GM12878 (cell line): ENCODE data around the gene ADISSP. TPM values are rescaled to one million over a fixed set of nuclear protein-coding genes. Genes with fewer than 3 reads are reported as not detected.

Source experiments
- ATAC-seq: fragments of 200-7000 bp; cut with Tn5 transposase; 3 replicates; pipeline ENCODE4 v1.9.1; 2020; ENCODE audit warnings: mild to moderate bottlenecking, moderate library complexity
- BruUV-seq: library from RNA; stranded (reverse); fragments of 400-500 nt; replicated peaks from 2 replicates; lab custom pipeline; 2021; lab: Mats Ljungman, UMichigan
- CTCF ChIA-PET: fragments of 300-600 bp; sonication (Branson Sonifier 250); formaldehyde crosslinking; extraction: SDS; loops from one replicate; lab custom pipeline; 2021; ENCODE audit warnings: inconsistent platforms; lab: Yijun Ruan, JAX
- POLR2A ChIA-PET: fragments of 350-600 bp; formaldehyde crosslinking; extraction: SDS; loops from one replicate; lab custom pipeline; 2021; ENCODE audit warnings: inconsistent platforms; lab: Charles Lee
- RAD21 ChIA-PET: fragments of 300-600 bp; sonication (Branson Sonifier 250); formaldehyde crosslinking; loops from one replicate; lab custom pipeline; 2023; ENCODE audit warnings: antibody characterized with exemption; ENCODE audit not compliant: unreplicated experiment; lab: Charles Lee
- SMC1A ChIA-PET: fragments of 300-600 bp; sonication (Branson Sonifier 250); formaldehyde crosslinking; loops from one replicate; lab custom pipeline; 2023; ENCODE audit not compliant: unreplicated experiment, uncharacterized antibody; lab: Charles Lee
- DNase-seq: peaks from one replicate; pipeline ENCODE4 v3.0.0-alpha.2; 2011; ENCODE audit warnings: low read depth, low spot score
- FAIRE-seq: peaks from 3 replicates; lab custom pipeline; 2011; peaks lifted over from hg19 to GRCh38; lab: Jason Lieb, UNC
- H2AFZ ChIP-seq: 2 replicates; pipeline ENCODE4 v1.6.0; 2011; ENCODE audit warnings: low read depth, low read length, control low read depth; ENCODE audit not compliant: control insufficient read depth
- H3K27ac ChIP-seq: 2 replicates; pipeline ENCODE4 v1.5.1; 2011; ENCODE audit warnings: control low read depth; ENCODE audit not compliant: control insufficient read depth, insufficient read depth
- H3K27me3 ChIP-seq, 2 experiments: replicated peaks in 1 of 2; 2 replicates each; pipeline versions ENCODE4 v1.6.0 to v1.6.1; 2011; ENCODE audit warnings: low read length in 1 of 2; ENCODE audit not compliant: control insufficient read depth in 2 of 2, insufficient read depth in 2 of 2
- H3K36me3 ChIP-seq, 2 experiments: 2 replicates each; pipeline ENCODE4 v1.5.1; 2011; ENCODE audit warnings: low read length in 1 of 2; ENCODE audit not compliant: control insufficient read depth in 2 of 2, insufficient read depth in 2 of 2
- H3K4me1 ChIP-seq: 2 replicates; pipeline ENCODE4 v1.6.1; 2011; ENCODE audit warnings: mild to moderate bottlenecking, low read length, moderate library complexity, mixed read lengths; ENCODE audit not compliant: control insufficient read depth, insufficient read depth
- H3K4me2 ChIP-seq: 2 replicates; pipeline ENCODE4 v1.6.0; 2011; ENCODE audit warnings: control low read depth; ENCODE audit not compliant: control insufficient read depth, insufficient read depth
- H3K4me3 ChIP-seq: fragments of 200-600 bp; sonication (generic); 2 replicates; pipeline ENCODE4 v1.5.1; 2016
- H3K79me2 ChIP-seq: 2 replicates; pipeline ENCODE4 v1.6.0; 2011; ENCODE audit warnings: low read length; ENCODE audit not compliant: control insufficient read depth, insufficient read depth
- H3K9ac ChIP-seq: 2 replicates; pipeline ENCODE4 v1.8.0; 2011; ENCODE audit warnings: low read length, control low read depth, mixed read lengths; ENCODE audit not compliant: control insufficient read depth, insufficient read depth
- H3K9me3 ChIP-seq: replicated peaks from 3 replicates; pipeline ENCODE4 v1.5.1; 2011; ENCODE audit warnings: mild to moderate bottlenecking, low read length; ENCODE audit not compliant: control insufficient read depth, insufficient read depth
- H4K20me1 ChIP-seq: 2 replicates; pipeline ENCODE4 v1.6.0; 2011; ENCODE audit not compliant: control insufficient read depth, insufficient read depth
- BCL11A ChIP-seq: IDR thresholded peaks from 2 replicates; pipeline ENCODE4 v1.6.1; 2011; ENCODE audit warnings: low read depth, low read length
- CEBPB ChIP-seq, 2 experiments: fragments of 150-350 bp in 1 of 2; IDR thresholded peaks; 2 replicates each; pipeline ENCODE4 v1.6.1; 2012 to 2014; ENCODE audit warnings: low read depth in 2 of 2, low read length in 2 of 2, borderline replicate concordance in 1 of 2, inconsistent platforms in 1 of 2
- DPF2 ChIP-seq: fragments of 450-650 bp; IDR thresholded peaks from 2 replicates; pipeline ENCODE4 v1.6.1; 2017; ENCODE audit warnings: mild to moderate bottlenecking
- EP300 ChIP-seq, 2 experiments: fragments of 150-350 bp in 1 of 2; IDR thresholded peaks; 2 replicates each; pipeline ENCODE4 v1.6.1; 2011 to 2012; ENCODE audit warnings: low read depth in 2 of 2, low read length in 2 of 2, borderline replicate concordance in 1 of 2, improper control_type of control experiment in 1 of 2, inconsistent platforms in 1 of 2; ENCODE audit not compliant: control insufficient read depth in 1 of 2
- GABPA ChIP-seq: IDR thresholded peaks from 2 replicates; pipeline ENCODE4 v1.6.1; 2014; ENCODE audit warnings: antibody characterized with exemption, low read depth, mild to moderate bottlenecking, inconsistent platforms
- MLLT1 ChIP-seq: fragments of 450-650 bp; IDR thresholded peaks from 2 replicates; pipeline ENCODE4 v1.6.1; 2016; ENCODE audit warnings: mild to moderate bottlenecking
- NBN ChIP-seq: fragments of 450-650 bp; IDR thresholded peaks from 2 replicates; pipeline ENCODE4 v1.6.1; 2016
- NR2C2 ChIP-seq: IDR thresholded peaks from 2 replicates; pipeline ENCODE4 v1.6.1; 2011; ENCODE audit warnings: borderline replicate concordance, low read depth; ENCODE audit not compliant: control insufficient read depth, insufficient read length
- PAX5 ChIP-seq: IDR thresholded peaks from 2 replicates; pipeline ENCODE4 v1.6.1; 2011; ENCODE audit warnings: low read depth, low read length, borderline replicate concordance
- RCOR1 ChIP-seq: conservative IDR thresholded peaks from 2 replicates; pipeline ENCODE4 v1.6.1; 2012; ENCODE audit warnings: low read depth, low read length, improper control_type of control experiment
- RELA ChIP-seq: fragments of 450-650 bp; IDR thresholded peaks from 2 replicates; pipeline ENCODE4 v1.8.0; 2014; ENCODE audit warnings: borderline replicate concordance; ENCODE audit not compliant: partially characterized antibody
- ZZZ3 ChIP-seq: IDR thresholded peaks from 2 replicates; pipeline ENCODE4 v1.6.1; 2011; ENCODE audit warnings: low read depth; ENCODE audit not compliant: control insufficient read depth, insufficient read length
- whole genome bisulfite sequencing: methylation state at CpG from one replicate; pipeline ENCODE4 v1.1.6; 2016; ENCODE audit warnings: low lambda C conversion rate; ENCODE audit not compliant: insufficient replicate concordance, insufficient coverage; ENCODE audit errors: missing lambda C conversion rate; 5-methylcytosine and 5-hydroxymethylcytosine counted together
- in situ Hi-C: fragments of 300-500 bp; cut with MboI; formaldehyde crosslinking; loops from 9 replicates; pipeline ENCODE4 v1.14.3; 2018; ENCODE audit warnings: mixed read lengths
- intact Hi-C: fragments of 100-400 bp; cut with micrococcal nuclease; formaldehyde crosslinking; loops from one replicate; pipeline ENCODE4 v1.14.2; 2022; ENCODE audit not compliant: unreplicated experiment
- polyA plus RNA-seq, 11 experiments: library from polyadenylated mRNA; depleted of rRNA in 4 of 11; unstranded in 6 of 11; stranded (reverse) in 5 of 11; fragments of >200 nt; fragmentation: Nextera tagmentation in 4 of 11; fragmentation: Illumina TruSeq in 1 of 11; extraction: Ambion mirVana in 4 of 11; extraction: Trizol in 1 of 11; gene quantifications; 1 replicate in 1 of 11; 2 replicates in 10 of 11; pipeline versions ENCODE4 v1.2.1 to v1.2.3, GENCODE V29; 2011 to 2016; ENCODE audit warnings: inconsistent platforms in 2 of 11, missing spikeins in 2 of 11, low read depth in 1 of 11
- total RNA-seq, 4 experiments: library from RNA; depleted of rRNA in 3 of 4; stranded (reverse); fragments of >200 nt in 3 of 4; fragmentation: Illumina TruSeq in 1 of 4; extraction: Trizol in 1 of 4; gene quantifications; 2 replicates each; pipeline versions ENCODE4 v1.2.1 to v1.2.3, GENCODE V29; 2013 to 2021

Gene ADISSP
- total and polyA plus RNA-seq, 10 of the 15 experiments (the other 5 are each of a cell fraction or from before 2014, with no cell fraction given), result 0.80 to 96.3 (median 38.6) TPM

- no peak overlapping the region for H3K4me2 ChIP-seq
- no peaks in the 10 kb centered on the region for H3K79me2 ChIP-seq
- H3K9me3 ChIP-seq, result no peaks in the 10 kb centered on the region
- in situ Hi-C loops, result no loop called here
- peaks cover 23 to 28% of the 10 kb centered on the region in 2 experiments for H3K36me3 ChIP-seq
- no peak overlapping the region for H2AFZ ChIP-seq
- CTCF ChIA-PET, result interaction anchor here (1.3 kb wide), 1 partner anchor 18 kb away, joined by 4 read pairs; no protein-coding TSS in a partner anchor
- WGBS, result 94% methylated on average over 11 of the region's 11 CpGs
- TF ChIP-seq DPF2 (no peak), CEBPB (IDR thresholded peaks at IDR 0.05; ENCODE audit: borderline replicate concordance in 1 of 2, low read depth in 2 of 2, low read length in 2 of 2) (no peak), NBN (no peak), NR2C2 (no peak), RELA (no peak), RCOR1 (no peak), MLLT1 (no peak), EP300 (IDR thresholded peaks at IDR 0.05; ENCODE audit: borderline replicate concordance in 1 of 2, control insufficient read depth in 1 of 2, low read depth in 2 of 2, low read length in 2 of 2) (no peak), GABPA (no peak), BCL11A (no peak), PAX5 (no peak), ZZZ3 (no peak)
- TF ChIP-seq, all 136 proteins: peak for 0
- ChIA-PET RAD21 (interaction anchor here (1.4 kb wide), 1 partner anchor 16 kb away, joined by 3 read pairs; the partner anchor contains the start of gene AP5S1), POLR2A (no interaction called here), SMC1A (interaction anchor here (1.5 kb wide), 1 partner anchor 14 kb away, joined by 4 read pairs; no protein-coding TSS in a partner anchor)
- Histone ChIP-seq H3K4me1 (peaks cover 17% of the 10 kb centered on the region), H3K9ac (no peak overlapping the region), H4K20me1 (no peaks in the 10 kb centered on the region), H3K27ac (no peak overlapping the region), H3K27me3 (no peaks in the 10 kb centered on the region), H3K4me3 (no peak overlapping the region)
- no peak for DNase-seq
- intact Hi-C loops, result no loop called here
- ATAC-seq, result no peak
- BruUV-seq, result no TSS peak
- no peak for FAIRE-seq
Observed at GRCh38 chr20:3804781-3805180, 37.2 kb upstream of the ADISSP start.
